ENCODE data around the gene C17orf100. TPM values are rescaled to one million over a fixed set of nuclear protein-coding genes. Genes with fewer than 3 reads are reported as not detected.

Gene C17orf100
- total and polyA plus RNA-seq, 10 donors = 1.1 to 4.7 (median 2.5) TPM

GRCh38 chr17:6636105-6636504 is 15.5 kb upstream of the C17orf100 start:
- Histone ChIP-seq H3K4me1 (peaks cover 15 to 37% (median 20%) of the 10 kb centered on the region in 6 donors), H3K27me3 (replicated peaks in 1 of 7) (no peaks in the 10 kb centered on the region), H3K36me3 (peaks cover 0 to 40% (median 21%) of the 10 kb centered on the region in 6 donors), H3K27ac (no peak overlapping the region), H3K4me3 (no peak overlapping the region), H3K9me3 (no peaks in the 10 kb centered on the region)
- no peak for DNase-seq
- intact Hi-C loops (cut with DNase I; ENCODE audit: low total_unique reads) = no loop called here
- TF ChIP-seq POLR2A (IDR thresholded peaks at IDR 0.05) (no peak), POLR2AphosphoS5 (IDR thresholded peaks at IDR 0.05) (no peak), CTCF (IDR thresholded peaks at IDR 0.05 in 8 of 11, conservative IDR thresholded peaks at IDR 0.05 in 3 of 11) (no peak)
- 81 to 100% (median 90%) methylated on average over 2 of the region's 2 CpGs for WGBS, 5 donors

- H3K4me1 ChIP-seq = peaks cover 19 to 44% (median 26%) of the 10 kb centered on the region in 6 donors
- no peak overlapping the region for H3K27ac ChIP-seq
- peaks cover 0 to 33% (median 20%) of the 10 kb centered on the region in 6 donors for H3K36me3 ChIP-seq
- intact Hi-C loops (cut with DNase I; ENCODE audit: low total_unique reads) = no loop called here
- TF ChIP-seq POLR2AphosphoS5 (IDR thresholded peaks at IDR 0.05) = peak in 1 of 3 donors; percentile 20
- TF ChIP-seq CTCF (IDR thresholded peaks at IDR 0.05 in 8 of 11, conservative IDR thresholded peaks at IDR 0.05 in 3 of 11) = no peak
- H3K27me3 ChIP-seq (replicated peaks in 1 of 7) = no peaks in the 10 kb centered on the region
- DNase-seq = no peak
- no peak overlapping the region for H3K4me3 ChIP-seq
- H3K9me3 ChIP-seq = no peaks in the 10 kb centered on the region
- 91 to 97% (median 92%) methylated on average over 17 of the region's 17 CpGs for WGBS, 5 donors
Measured at GRCh38 chr17:6636616-6637457, 14.7 kb upstream of the C17orf100 start.

GRCh38 chr17:6637458-6637840 is 14.1 kb upstream of the C17orf100 start:
- no peaks in the 10 kb centered on the region for H3K9me3 ChIP-seq
- H3K27me3 ChIP-seq (replicated peaks in 1 of 7) = no peaks in the 10 kb centered on the region
- no peak overlapping the region for H3K27ac ChIP-seq
- intact Hi-C loops (cut with DNase I; ENCODE audit: low total_unique reads) = no loop called here
- WGBS, 5 donors = 93 to 97% (median 94%) methylated on average over 6 of the region's 6 CpGs
- no peak for DNase-seq
- peaks cover 24 to 51% (median 32%) of the 10 kb centered on the region in 6 donors for H3K4me1 ChIP-seq
- TF ChIP-seq POLR2A (IDR thresholded peaks at IDR 0.05) = no peak
- TF ChIP-seq POLR2AphosphoS5 (IDR thresholded peaks at IDR 0.05) = no peak
- TF ChIP-seq CTCF (IDR thresholded peaks at IDR 0.05 in 8 of 11, conservative IDR thresholded peaks at IDR 0.05 in 3 of 11) = no peak
- H3K4me3 ChIP-seq = no peak overlapping the region
- peaks cover 0 to 32% (median 17%) of the 10 kb centered on the region in 6 donors for H3K36me3 ChIP-seq

Measured in spleen (tissue), 11 donors.